ENCODE results near the gene PSMA5.

- no peak for TF ChIP-seq MAX (IDR thresholded peaks at IDR 0.05)
- no peak for TF ChIP-seq TCF12 (IDR thresholded peaks at IDR 0.05; ENCODE audit: low read depth)
- TF ChIP-seq RAD21 (IDR thresholded peaks at IDR 0.05; ENCODE audit: low read depth): no peak
- TF ChIP-seq YY1 (IDR thresholded peaks at IDR 0.05; ENCODE audit: low read depth): no peak
- no peak for TF ChIP-seq FOXM1 (IDR thresholded peaks at IDR 0.05; ENCODE audit: borderline replicate concordance, low read depth)
- no peak for TF ChIP-seq EP300 (IDR thresholded peaks at IDR 0.05; ENCODE audit: borderline replicate concordance)
- TF ChIP-seq TAF1 (IDR thresholded peaks at IDR 0.05; ENCODE audit: low read depth): no peak
- no peak for TF ChIP-seq REST (IDR thresholded peaks at IDR 0.05; ENCODE audit: low read depth)
- no peak for TF ChIP-seq CEBPB (IDR thresholded peaks at IDR 0.05)
- TF ChIP-seq NFIC (IDR thresholded peaks at IDR 0.05): no peak
- no peak for TF ChIP-seq CREB1 (IDR thresholded peaks at IDR 0.05; ENCODE audit: low read depth)
These were observed 53.1 kb downstream of the PSMA5 start for GRCh38 chr1:109373126-109373525.
